ENCODE measurements around the gene ITGAV. TPM values are rescaled to one million over a fixed set of nuclear protein-coding genes. Genes with fewer than 3 reads are reported as not detected.

Gene ITGAV
- total RNA-seq, 1 donor from 2014 or later, result 251 TPM

DNA sequence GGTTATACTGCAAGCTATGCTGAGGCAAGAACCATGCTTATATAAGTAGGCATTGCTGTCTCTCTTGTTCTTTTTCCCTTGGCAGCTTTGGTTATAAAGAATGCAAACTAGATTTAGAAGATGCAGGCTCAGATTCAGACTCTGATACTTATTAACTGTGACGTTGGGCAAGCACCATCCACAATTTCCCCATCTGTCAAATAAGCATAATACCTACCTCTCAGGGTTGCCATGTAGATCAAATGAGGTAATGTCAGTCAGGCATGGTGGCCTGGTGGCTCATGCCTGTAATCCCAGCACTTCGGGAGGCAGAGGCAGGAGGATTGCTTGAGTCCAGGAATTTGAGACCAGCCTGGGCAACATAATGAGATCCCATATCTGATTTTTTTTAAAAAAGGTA lies 21.7 kb downstream of the ITGAV start:
- H3K4me3 ChIP-seq (ENCODE audit: low read depth, low read length), result no peak overlapping the region
- DNase-seq (ENCODE audit: low read depth), result no peak
- H3K27me3 ChIP-seq (ENCODE audit: control insufficient read depth, insufficient read depth, low read length), result no peaks in the 10 kb centered on the region
- H3K36me3 ChIP-seq (ENCODE audit: control insufficient read depth, insufficient read depth, low read length), result no peaks in the 10 kb centered on the region
- no peak for TF ChIP-seq CTCF (IDR thresholded peaks at IDR 0.05; ENCODE audit: insufficient read depth, low read length, poor library complexity, severe bottlenecking)

DNA sequence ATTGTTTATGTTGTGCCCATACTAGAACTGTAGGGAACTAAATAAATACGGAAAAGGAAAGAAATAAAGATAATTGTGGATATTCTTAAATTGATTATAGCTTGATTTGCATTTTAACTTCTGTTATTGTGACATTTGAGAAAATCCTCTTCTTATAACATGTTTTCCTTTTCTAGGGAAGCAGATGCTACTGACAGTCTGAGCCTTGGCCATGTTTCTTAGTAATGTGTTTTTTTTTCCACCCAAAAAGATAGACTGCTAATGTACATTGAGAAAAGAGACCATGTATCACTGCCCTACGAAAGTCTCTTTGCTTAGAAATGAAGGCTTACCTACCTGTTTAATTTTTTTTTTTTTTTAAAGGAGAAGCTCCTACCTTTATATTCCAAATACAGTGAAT lies 22.2 kb downstream of the ITGAV start:
- Histone ChIP-seq H3K36me3 (ENCODE audit: control insufficient read depth, insufficient read depth, low read length) (no peaks in the 10 kb centered on the region), H3K27me3 (ENCODE audit: control insufficient read depth, insufficient read depth, low read length) (no peaks in the 10 kb centered on the region), H3K4me3 (ENCODE audit: low read depth, low read length) (no peak overlapping the region)
- DNase-seq (ENCODE audit: low read depth), result no peak
- TF ChIP-seq CTCF (IDR thresholded peaks at IDR 0.05; ENCODE audit: insufficient read depth, low read length, poor library complexity, severe bottlenecking), result no peak

DNA sequence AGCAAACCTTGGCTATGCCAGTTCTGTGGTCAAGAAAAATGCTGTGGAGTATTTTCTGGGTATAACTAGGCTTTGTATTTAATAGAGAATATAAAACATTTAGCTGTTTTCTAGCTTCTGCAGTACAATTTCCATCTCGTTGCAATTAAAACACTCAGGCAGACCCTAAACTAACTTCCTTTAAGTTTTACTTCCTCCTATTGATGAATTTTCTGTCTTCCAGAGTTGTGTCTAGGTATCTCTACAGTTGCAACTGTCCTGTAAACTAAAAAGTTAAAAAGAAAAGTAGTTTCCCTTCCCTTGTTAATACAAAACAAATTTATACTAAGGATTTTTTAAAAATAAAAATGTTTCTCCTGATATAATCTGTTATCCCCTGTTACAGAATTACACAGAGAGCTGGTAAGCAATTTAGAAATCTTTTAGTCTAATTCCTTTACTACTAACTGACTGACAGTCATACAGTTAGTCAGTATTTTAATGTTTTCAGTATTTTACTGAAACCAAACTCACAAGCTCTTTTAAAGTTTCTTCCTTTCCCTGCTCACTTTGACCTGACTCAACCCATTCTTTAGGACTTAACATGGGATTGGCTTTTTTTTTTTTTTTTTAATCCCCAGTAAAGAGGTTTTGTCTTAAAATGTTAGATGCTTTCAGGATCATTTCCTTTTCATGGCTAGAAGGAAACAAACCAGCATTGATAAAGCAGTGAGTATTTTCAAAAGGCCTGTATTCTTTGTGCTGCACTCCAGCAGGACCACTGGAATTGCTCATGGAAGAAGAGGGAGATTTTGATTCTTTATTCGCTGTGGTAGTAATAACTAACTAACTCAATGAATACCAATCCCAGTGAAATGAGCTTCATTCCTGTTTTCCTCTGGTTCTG lies 22.9 kb downstream of the ITGAV start:
- H3K4me3 ChIP-seq (ENCODE audit: low read depth, low read length), result no peak overlapping the region
- no peak for DNase-seq (ENCODE audit: low read depth)
- TF ChIP-seq CTCF (IDR thresholded peaks at IDR 0.05; ENCODE audit: insufficient read depth, low read length, poor library complexity, severe bottlenecking), result no peak
- H3K27me3 ChIP-seq (ENCODE audit: control insufficient read depth, insufficient read depth, low read length), result no peaks in the 10 kb centered on the region
- no peaks in the 10 kb centered on the region for H3K36me3 ChIP-seq (ENCODE audit: control insufficient read depth, insufficient read depth, low read length)

GRCh38 chr2:186614373-186614772 lies 24.5 kb downstream of the ITGAV start:
- Histone ChIP-seq H3K36me3 (ENCODE audit: control insufficient read depth, insufficient read depth, low read length) (no peaks in the 10 kb centered on the region), H3K27me3 (ENCODE audit: control insufficient read depth, insufficient read depth, low read length) (no peaks in the 10 kb centered on the region), H3K4me3 (ENCODE audit: low read depth, low read length) (no peak overlapping the region)
- no peak for TF ChIP-seq CTCF (IDR thresholded peaks at IDR 0.05; ENCODE audit: insufficient read depth, low read length, poor library complexity, severe bottlenecking)
- DNase-seq (ENCODE audit: low read depth), result no peak

- DNase-seq (ENCODE audit: low read depth), result no peak
- Histone ChIP-seq H3K27me3 (ENCODE audit: control insufficient read depth, insufficient read depth, low read length) (no peaks in the 10 kb centered on the region), H3K4me3 (ENCODE audit: low read depth, low read length) (no peak overlapping the region), H3K36me3 (ENCODE audit: control insufficient read depth, insufficient read depth, low read length) (no peaks in the 10 kb centered on the region)
- no peak for TF ChIP-seq CTCF (IDR thresholded peaks at IDR 0.05; ENCODE audit: insufficient read depth, low read length, poor library complexity, severe bottlenecking)
Observed at GRCh38 chr2:186617148-186617547, 27.3 kb downstream of the ITGAV start.

DNA sequence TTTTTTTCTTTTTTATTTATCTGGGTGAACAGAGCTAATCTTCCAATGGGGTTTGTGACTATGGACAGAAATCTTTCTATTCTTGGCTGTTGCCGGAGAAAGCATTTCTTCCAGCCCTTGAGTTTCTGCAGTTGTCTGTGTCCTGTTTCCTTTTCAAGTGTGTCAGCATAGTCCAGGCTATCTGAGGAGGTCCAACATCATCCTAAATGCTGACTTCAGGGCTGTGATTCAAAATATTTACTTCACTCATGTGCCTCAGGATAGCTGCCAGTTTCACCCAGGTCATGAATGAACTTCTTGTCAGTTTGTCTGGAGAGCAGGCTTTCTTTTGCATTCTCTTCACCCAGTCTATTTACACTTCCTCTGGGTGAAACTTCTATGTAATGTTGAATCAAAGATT lies 27.9 kb downstream of the ITGAV start:
- Histone ChIP-seq H3K27me3 (ENCODE audit: control insufficient read depth, insufficient read depth, low read length) (no peaks in the 10 kb centered on the region), H3K4me3 (ENCODE audit: low read depth, low read length) (no peak overlapping the region), H3K36me3 (ENCODE audit: control insufficient read depth, insufficient read depth, low read length) (no peaks in the 10 kb centered on the region)
- no peak for DNase-seq (ENCODE audit: low read depth)
- TF ChIP-seq CTCF (IDR thresholded peaks at IDR 0.05; ENCODE audit: insufficient read depth, low read length, poor library complexity, severe bottlenecking), result no peak
